HG03280 (cell line): ENCODE data around the gene NKD2.

Experiments used
- ATAC-seq: cut with Tn5 transposase; IDR thresholded peaks from one replicate; pipeline ENCODE4 v1.9.1; 2021; ENCODE audit warnings: mild to moderate bottlenecking, moderate library complexity; ENCODE audit not compliant: unreplicated experiment

NKD2 gene

GRCh38 chr5:1039706-1040260, 31.2 kb downstream of the NKD2 start:
- ATAC-seq: no peak

- no peak for ATAC-seq
Measured at GRCh38 chr5:1040571-1040970, 32.0 kb downstream of the NKD2 start.

- ATAC-seq: no peak
Measured at GRCh38 chr5:1041225-1042143, 32.9 kb downstream of the NKD2 start.

GRCh38 chr5:1042626-1043025, 34.0 kb downstream of the NKD2 start:
- ATAC-seq: no peak

GRCh38 chr5:1043327-1043726, 34.7 kb downstream of the NKD2 start:
- no peak for ATAC-seq

GRCh38 chr5:1044117-1044516, 35.5 kb downstream of the NKD2 start:
- no peak for ATAC-seq

- no peak for ATAC-seq
Measured at GRCh38 chr5:1045960-1046560, 37.5 kb downstream of the NKD2 start.

- no peak for ATAC-seq
Measured at GRCh38 chr5:1047332-1047965, 38.8 kb downstream of the NKD2 start.

- no peak for ATAC-seq
Measured at GRCh38 chr5:1048162-1048721, 39.6 kb downstream of the NKD2 start.

- no peak for ATAC-seq
Measured at GRCh38 chr5:1048861-1049838, 40.5 kb downstream of the NKD2 start.

GRCh38 chr5:1050423-1051365, 42.1 kb downstream of the NKD2 start:
- no peak for ATAC-seq

GRCh38 chr5:1051366-1051720, 42.7 kb downstream of the NKD2 start:
- ATAC-seq: no peak

GRCh38 chr5:1052076-1052475, 43.5 kb downstream of the NKD2 start:
- no peak for ATAC-seq

- no peak for ATAC-seq
Measured at GRCh38 chr5:1052641-1053390, 44.2 kb downstream of the NKD2 start.

- ATAC-seq: no peak
Measured at GRCh38 chr5:1053391-1054017, 44.9 kb downstream of the NKD2 start.

GRCh38 chr5:1054018-1054798, 45.6 kb downstream of the NKD2 start:
- ATAC-seq: no peak
